Caco-2 (cell line): ENCODE results near the gene TEAD1. TPM values are rescaled to one million over a fixed set of nuclear protein-coding genes. Genes with fewer than 3 reads are reported as not detected.

Source experiments
- BruUV-seq: library from RNA; stranded (reverse); fragments of 400-500 nt; replicated peaks from 2 replicates; lab custom pipeline; 2021; lab: Mats Ljungman, UMichigan
- CTCF ChIA-PET: fragments of 300-600 bp; sonication (Branson Sonifier 250); formaldehyde crosslinking; loops from one replicate; lab custom pipeline; 2022; ENCODE audit warnings: antibody characterized with exemption; lab: Charles Lee
- POLR2A ChIA-PET: fragments of 300-600 bp; sonication (Branson Sonifier 250); formaldehyde crosslinking; loops from one replicate; lab custom pipeline; 2022; ENCODE audit warnings: antibody characterized with exemption; lab: Charles Lee
- DNase-seq, 2 experiments: peaks; one replicate each; pipeline versions ENCODE4 v3.0.0 to v3.0.0-alpha.2; 2020 to 2022
- H3K27me3 ChIP-seq: replicated peaks from 2 replicates; pipeline ENCODE4 v1.6.0; 2011; ENCODE audit warnings: low read length; ENCODE audit not compliant: control insufficient read depth, insufficient read depth
- H3K36me3 ChIP-seq: 2 replicates; pipeline ENCODE4 v1.5.1; 2011; ENCODE audit warnings: low read length; ENCODE audit not compliant: control insufficient read depth, insufficient read depth
- H3K4me1 ChIP-seq: fragments of 250-450 bp; sonication (Bioruptor Pico); 2 replicates; pipeline ENCODE4 v1.5.1; 2020; ENCODE audit warnings: mild to moderate bottlenecking
- H3K4me3 ChIP-seq: 2 replicates; pipeline ENCODE4 v1.5.1; 2011; ENCODE audit warnings: low read depth, mild to moderate bottlenecking, control low read depth, low read length
- H3K9me3 ChIP-seq: fragments of 250-450 bp; sonication (Bioruptor Pico); 2 replicates; pipeline ENCODE4 v1.5.1; 2020; ENCODE audit warnings: mild to moderate bottlenecking, moderate library complexity
- H3K27ac Mint-ChIP-seq: one replicate; pipeline ENCODE4 v1.8.0; 2022; ENCODE audit warnings: mixed read lengths; ENCODE audit not compliant: unreplicated experiment
- H3K27me3 Mint-ChIP-seq: one replicate; pipeline ENCODE4 v1.8.0; 2022; ENCODE audit warnings: mixed read lengths; ENCODE audit not compliant: insufficient read depth, unreplicated experiment
- H3K36me3 Mint-ChIP-seq: one replicate; pipeline ENCODE4 v1.8.0; 2022; ENCODE audit warnings: mild to moderate bottlenecking, mixed read lengths; ENCODE audit not compliant: insufficient read depth, unreplicated experiment
- H3K4me1 Mint-ChIP-seq: one replicate; pipeline ENCODE4 v1.8.0; 2022; ENCODE audit warnings: low read depth, mixed read lengths; ENCODE audit not compliant: unreplicated experiment
- H3K4me3 Mint-ChIP-seq: one replicate; pipeline ENCODE4 v1.8.0; 2022; ENCODE audit warnings: mild to moderate bottlenecking, moderate library complexity, mixed read lengths; ENCODE audit not compliant: unreplicated experiment
- H3K9me3 Mint-ChIP-seq: one replicate; pipeline ENCODE4 v1.8.0; 2022; ENCODE audit warnings: mixed read lengths; ENCODE audit not compliant: unreplicated experiment
- intact Hi-C: fragments of 100-400 bp; cut with micrococcal nuclease; formaldehyde crosslinking; loops from one replicate; pipeline ENCODE4 v1.10.0; 2022; ENCODE audit not compliant: unreplicated experiment
- total RNA-seq: library from RNA; stranded (reverse); gene quantifications from 2 replicates; pipeline ENCODE4 v1.2.3, GENCODE V29; 2022
- TF ChIP-seq, protein P1 (sequence below), 2 experiments: fragments of 200-600 bp in 1 of 2; IDR thresholded peaks; 1 replicate in 1 of 2; 2 replicates in 1 of 2; pipeline versions ENCODE4 v1.5.1 to v1.8.0; 2011 to 2022; ENCODE audit warnings: antibody characterized with exemption in 1 of 2, control low read depth in 1 of 2, inconsistent platforms in 1 of 2, low read depth in 1 of 2, low read length in 1 of 2, mild to moderate bottlenecking in 1 of 2, moderate library complexity in 1 of 2; ENCODE audit not compliant: insufficient read depth in 1 of 2, severe bottlenecking in 1 of 2, unreplicated experiment in 1 of 2

The TEAD1 gene
- total RNA-seq, 1 experiment from 2014 or later, result 144 TPM

- no peak for DNase-seq
- Histone ChIP-seq H3K4me3 (no peak overlapping the region), H3K27me3 (no peaks in the 10 kb centered on the region), H3K36me3 (no peaks in the 10 kb centered on the region; the same call in 1 of the 2 replicates), H3K4me1 (no peaks in the 10 kb centered on the region), H3K9me3 (no peaks in the 10 kb centered on the region)
- no TSS peak for BruUV-seq
- TF ChIP-seq, protein P1, sequence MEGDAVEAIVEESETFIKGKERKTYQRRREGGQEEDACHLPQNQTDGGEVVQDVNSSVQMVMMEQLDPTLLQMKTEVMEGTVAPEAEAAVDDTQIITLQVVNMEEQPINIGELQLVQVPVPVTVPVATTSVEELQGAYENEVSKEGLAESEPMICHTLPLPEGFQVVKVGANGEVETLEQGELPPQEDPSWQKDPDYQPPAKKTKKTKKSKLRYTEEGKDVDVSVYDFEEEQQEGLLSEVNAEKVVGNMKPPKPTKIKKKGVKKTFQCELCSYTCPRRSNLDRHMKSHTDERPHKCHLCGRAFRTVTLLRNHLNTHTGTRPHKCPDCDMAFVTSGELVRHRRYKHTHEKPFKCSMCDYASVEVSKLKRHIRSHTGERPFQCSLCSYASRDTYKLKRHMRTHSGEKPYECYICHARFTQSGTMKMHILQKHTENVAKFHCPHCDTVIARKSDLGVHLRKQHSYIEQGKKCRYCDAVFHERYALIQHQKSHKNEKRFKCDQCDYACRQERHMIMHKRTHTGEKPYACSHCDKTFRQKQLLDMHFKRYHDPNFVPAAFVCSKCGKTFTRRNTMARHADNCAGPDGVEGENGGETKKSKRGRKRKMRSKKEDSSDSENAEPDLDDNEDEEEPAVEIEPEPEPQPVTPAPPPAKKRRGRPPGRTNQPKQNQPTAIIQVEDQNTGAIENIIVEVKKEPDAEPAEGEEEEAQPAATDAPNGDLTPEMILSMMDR (IDR thresholded peaks at IDR 0.05; ENCODE audit: insufficient read depth in 1 of 2, low read depth in 1 of 2, low read length in 1 of 2, severe bottlenecking in 1 of 2, unreplicated experiment in 1 of 2), result no peak
- ChIA-PET POLR2A (no interaction called here), CTCF (no interaction called here)
- Mint-ChIP-seq H3K9me3 (no peaks in the 10 kb centered on the region), H3K27ac (no peak overlapping the region), H3K4me3 (no peak overlapping the region), H3K4me1 (peaks cover 6% of the 10 kb centered on the region), H3K27me3 (no peaks in the 10 kb centered on the region), H3K36me3 (peaks cover 51% of the 10 kb centered on the region)
- intact Hi-C loops, result no loop called here
These were observed 270.7 kb downstream of the TEAD1 start for GRCh38 chr11:12944889-12945288.

- H3K9me3 ChIP-seq, result peaks cover 13% of the 10 kb centered on the region
- Mint-ChIP-seq H3K4me1 (peaks cover 6% of the 10 kb centered on the region), H3K27me3 (no peaks in the 10 kb centered on the region), H3K4me3 (no peak overlapping the region), H3K9me3 (peaks cover 37% of the 10 kb centered on the region), H3K36me3 (peaks cover 33% of the 10 kb centered on the region), H3K27ac (peak overlapping the region; percentile 40)
- no peak overlapping the region for H3K4me3 ChIP-seq
- ChIA-PET POLR2A (no interaction called here), CTCF (no interaction called here)
- no TSS peak for BruUV-seq
- no peak for DNase-seq
- H3K4me1 ChIP-seq, result no peaks in the 10 kb centered on the region
- intact Hi-C loops, result no loop called here
- H3K36me3 ChIP-seq, result no peaks in the 10 kb centered on the region
- no peaks in the 10 kb centered on the region for H3K27me3 ChIP-seq
- TF ChIP-seq, protein P1 (IDR thresholded peaks at IDR 0.05; ENCODE audit: insufficient read depth in 1 of 2, low read depth in 1 of 2, low read length in 1 of 2, severe bottlenecking in 1 of 2, unreplicated experiment in 1 of 2), result no peak
These were observed 275.2 kb downstream of the TEAD1 start for GRCh38 chr11:12949453-12949852.

GRCh38 chr11:12950670-12951069 lies 276.4 kb downstream of the TEAD1 start:
- ChIA-PET POLR2A (no interaction called here), CTCF (interaction anchor here (1.1 kb wide), 1 partner anchor 13 kb away, joined by 3 read pairs; no protein-coding TSS in a partner anchor)
- Histone ChIP-seq H3K36me3 (no peaks in the 10 kb centered on the region), H3K9me3 (peaks cover 13% of the 10 kb centered on the region), H3K4me3 (no peak overlapping the region), H3K4me1 (no peaks in the 10 kb centered on the region), H3K27me3 (no peaks in the 10 kb centered on the region)
- peak overlapping the region; percentile 37 for H3K27ac Mint-ChIP-seq
- peaks cover 28% of the 10 kb centered on the region for H3K36me3 Mint-ChIP-seq
- intact Hi-C loops, result no loop called here
- BruUV-seq, result no TSS peak
- H3K9me3 Mint-ChIP-seq, result peaks cover 37% of the 10 kb centered on the region
- TF ChIP-seq, protein P1 (IDR thresholded peaks at IDR 0.05; ENCODE audit: insufficient read depth in 1 of 2, low read depth in 1 of 2, low read length in 1 of 2, severe bottlenecking in 1 of 2, unreplicated experiment in 1 of 2), result no peak
- peaks cover 6% of the 10 kb centered on the region for H3K4me1 Mint-ChIP-seq
- H3K27me3 Mint-ChIP-seq, result no peaks in the 10 kb centered on the region
- no peak overlapping the region for H3K4me3 Mint-ChIP-seq
- no peak for DNase-seq
